ENCODE data around the gene KRTAP12-2. TPM values are rescaled to one million over a fixed set of nuclear protein-coding genes. Genes with fewer than 3 reads are reported as not detected.
"Not testable (repeated sequence)": the region's sequence is repeated elsewhere in the genome, so short reads cannot be mapped to it uniquely, and the experiment has no call there.

KRTAP12-2 gene
- total RNA-seq, 1 experiment from 2014 or later, result not detected

GRCh38 chr21:44664691-44665090, 2.0 kb downstream of the KRTAP12-2 start:
- H3K36me3 ChIP-seq (ENCODE audit: control insufficient read depth, insufficient read depth, low read length), result no peaks in the 10 kb centered on the region
- peaks cover 12% of the 10 kb centered on the region; the same call in 1 of the 2 replicates for H3K9me3 ChIP-seq
- no peaks in the 10 kb centered on the region for H3K4me1 Mint-ChIP-seq (ENCODE audit: low read depth, unreplicated experiment)
- POLR2A ChIA-PET, result no interaction called here
- TF ChIP-seq CTCF (IDR thresholded peaks at IDR 0.05; ENCODE audit: insufficient read depth in 1 of 2, low read depth in 1 of 2, low read length in 1 of 2, severe bottlenecking in 1 of 2, unreplicated experiment in 1 of 2), result no peak
- H3K27me3 Mint-ChIP-seq (ENCODE audit: insufficient read depth, unreplicated experiment), result peaks cover 21% of the 10 kb centered on the region
- intact Hi-C loops (cut with micrococcal nuclease; ENCODE audit: unreplicated experiment), result no loop called here
- H3K4me3 Mint-ChIP-seq (ENCODE audit: unreplicated experiment), result no peak overlapping the region
- peaks cover 27% of the 10 kb centered on the region for H3K9me3 Mint-ChIP-seq (ENCODE audit: unreplicated experiment)
- no TSS peak for BruUV-seq (replicated peaks)
- H3K36me3 Mint-ChIP-seq (ENCODE audit: insufficient read depth, unreplicated experiment), result no peaks in the 10 kb centered on the region
- CTCF ChIA-PET, result no interaction called here
- H3K27me3 ChIP-seq (replicated peaks; ENCODE audit: control insufficient read depth, insufficient read depth, low read length), result no peaks in the 10 kb centered on the region
- DNase-seq, result no peak
- no peak overlapping the region for H3K27ac Mint-ChIP-seq (ENCODE audit: unreplicated experiment)
- H3K4me3 ChIP-seq (ENCODE audit: low read depth, low read length), result no peak overlapping the region
- H3K4me1 ChIP-seq, result no peaks in the 10 kb centered on the region

- CTCF ChIA-PET; H3K27ac Mint-ChIP-seq (ENCODE audit: unreplicated experiment); DNase-seq: not testable (repeated sequence)
These were observed 5.2 kb downstream of the KRTAP12-2 start for GRCh38 chr21:44661567-44661966.

GRCh38 chr21:44658913-44659595, 7.7 kb downstream of the KRTAP12-2 start:
- H3K27me3 Mint-ChIP-seq (ENCODE audit: insufficient read depth, unreplicated experiment), result peaks cover 7% of the 10 kb centered on the region
- TF ChIP-seq CTCF (IDR thresholded peaks at IDR 0.05; ENCODE audit: insufficient read depth in 1 of 2, low read depth in 1 of 2, low read length in 1 of 2, severe bottlenecking in 1 of 2, unreplicated experiment in 1 of 2), result no peak
- no TSS peak for BruUV-seq (replicated peaks)
- H3K36me3 ChIP-seq (ENCODE audit: control insufficient read depth, insufficient read depth, low read length), result no peaks in the 10 kb centered on the region
- peaks cover 5% of the 10 kb centered on the region; the same call in 1 of the 2 replicates for H3K9me3 ChIP-seq
- CTCF ChIA-PET, result no interaction called here
- H3K27ac Mint-ChIP-seq (ENCODE audit: unreplicated experiment), result no peak overlapping the region
- H3K4me1 Mint-ChIP-seq (ENCODE audit: low read depth, unreplicated experiment), result no peaks in the 10 kb centered on the region
- no peaks in the 10 kb centered on the region for H3K36me3 Mint-ChIP-seq (ENCODE audit: insufficient read depth, unreplicated experiment)
- no peaks in the 10 kb centered on the region for H3K27me3 ChIP-seq (replicated peaks; ENCODE audit: control insufficient read depth, insufficient read depth, low read length)
- no peak overlapping the region for H3K4me3 ChIP-seq (ENCODE audit: low read depth, low read length)
- no peak overlapping the region for H3K4me3 Mint-ChIP-seq (ENCODE audit: unreplicated experiment)
- POLR2A ChIA-PET, result no interaction called here
- intact Hi-C loops (cut with micrococcal nuclease; ENCODE audit: unreplicated experiment), result no loop called here
- no peak for DNase-seq
- H3K4me1 ChIP-seq, result no peaks in the 10 kb centered on the region
- peaks cover 18% of the 10 kb centered on the region for H3K9me3 Mint-ChIP-seq (ENCODE audit: unreplicated experiment)

More at GRCh38 chr21:44661567-44661966, 5.2 kb downstream of the KRTAP12-2 start:
- BruUV-seq (replicated peaks); H3K4me3 ChIP-seq (ENCODE audit: low read depth, low read length); H3K9me3 ChIP-seq; intact Hi-C loops (cut with micrococcal nuclease; ENCODE audit: unreplicated experiment); H3K4me1 Mint-ChIP-seq (ENCODE audit: low read depth, unreplicated experiment); H3K4me1 ChIP-seq; H3K27me3 Mint-ChIP-seq (ENCODE audit: insufficient read depth, unreplicated experiment); H3K36me3 ChIP-seq (ENCODE audit: control insufficient read depth, insufficient read depth, low read length); POLR2A ChIA-PET; H3K36me3 Mint-ChIP-seq (ENCODE audit: insufficient read depth, unreplicated experiment); H3K27me3 ChIP-seq (replicated peaks; ENCODE audit: control insufficient read depth, insufficient read depth, low read length); H3K4me3 Mint-ChIP-seq (ENCODE audit: unreplicated experiment): not testable (repeated sequence)
- H3K9me3 Mint-ChIP-seq (ENCODE audit: unreplicated experiment), result peaks cover 18% of the 10 kb centered on the region

Data from Caco-2 (cell line).